GM12891 (cell line): ENCODE results near the gene BRS3.
A peak's percentile ranks its signal among the peaks of the same experiment; 100 is the strongest.

Experiments
- DNase-seq: peaks from one replicate; pipeline ENCODE4 v3.0.0; 2011; ENCODE audit warnings: low spot score; ENCODE audit not compliant: insufficient read length
- FAIRE-seq: peaks from 2 replicates; lab custom pipeline; 2011; peaks lifted over from hg19 to GRCh38; lab: Jason Lieb, UNC
- PAX5 ChIP-seq: IDR thresholded peaks from 2 replicates; pipeline ENCODE4 v1.6.1; 2011; ENCODE audit warnings: low read length, moderate library complexity, mild to moderate bottlenecking; ENCODE audit not compliant: insufficient read depth, severe bottlenecking
- POLR2A ChIP-seq: IDR thresholded peaks from 2 replicates; pipeline ENCODE4 v1.6.1; 2011; ENCODE audit warnings: low read depth, low read length, control low read depth
- POLR2AphosphoS5 ChIP-seq: IDR thresholded peaks from 2 replicates; pipeline ENCODE4 v1.6.1; 2011; ENCODE audit warnings: low read depth, low read length, control low read depth
- POU2F2 ChIP-seq: IDR thresholded peaks from 2 replicates; pipeline ENCODE4 v1.6.1; 2011; ENCODE audit warnings: low read depth, mild to moderate bottlenecking, control low read depth, low read length, moderate library complexity
- SPI1 ChIP-seq: IDR thresholded peaks from 2 replicates; pipeline ENCODE4 v1.6.1; 2011; ENCODE audit warnings: low read depth, low read length, control low read depth
- TAF1 ChIP-seq: IDR thresholded peaks from 2 replicates; pipeline ENCODE4 v1.6.1; 2011; ENCODE audit warnings: low read depth, low read length, control low read depth

BRS3 gene

DNA sequence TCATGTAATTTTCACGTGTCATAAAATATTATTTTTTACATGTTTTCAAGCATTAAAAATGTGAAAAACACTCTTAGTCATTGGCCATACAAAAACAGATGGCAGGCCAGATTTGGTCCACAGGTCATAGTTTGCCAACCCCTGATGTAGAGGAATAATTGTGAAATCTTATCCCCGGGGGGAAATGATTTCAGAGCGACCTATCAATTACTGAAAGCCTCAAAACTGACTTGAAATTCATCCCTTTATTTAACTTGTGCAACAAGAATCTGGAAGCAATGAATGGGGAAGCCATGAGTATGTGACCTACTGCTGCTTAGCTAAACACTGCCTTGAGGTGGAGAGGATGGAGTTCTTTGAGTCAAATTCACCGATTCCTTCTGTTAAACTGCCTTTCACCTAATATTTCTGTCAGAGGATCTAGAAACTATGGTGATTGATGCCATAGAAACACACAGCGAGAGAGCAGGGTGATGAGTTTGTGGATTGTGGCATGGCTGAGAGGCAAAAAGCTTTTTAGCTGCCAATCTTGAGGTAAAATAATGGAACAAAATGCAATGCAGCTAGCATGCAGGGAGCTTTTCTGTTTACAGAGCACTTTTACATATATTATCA is 30.3 kb upstream of the BRS3 start:
- FAIRE-seq (no peak), DNase-seq (no peak)
- TF ChIP-seq POU2F2 = no peak
- TF ChIP-seq POLR2A = no peak
- TF ChIP-seq TAF1 = no peak
- TF ChIP-seq POLR2AphosphoS5 = no peak
- TF ChIP-seq SPI1 = no peak

- FAIRE-seq (no peak), DNase-seq (no peak)
- no peak for TF ChIP-seq POLR2AphosphoS5
- TF ChIP-seq SPI1 = peak; percentile 40
Observed at GRCh38 chrX:136464589-136464988, 23.2 kb upstream of the BRS3 start.

- FAIRE-seq = no peak
- TF ChIP-seq TAF1 (no peak), SPI1 (no peak), POLR2AphosphoS5 (no peak), POLR2A (no peak), PAX5 (no peak), POU2F2 (no peak)
Observed at GRCh38 chrX:136467303-136467702, 20.4 kb upstream of the BRS3 start.

GRCh38 chrX:136468391-136469103 is 19.2 kb upstream of the BRS3 start:
- FAIRE-seq = no peak
- TF ChIP-seq TAF1 (no peak), POLR2AphosphoS5 (no peak), POLR2A (no peak)
- DNase-seq = no peak

More at GRCh38 chrX:136467303-136467702, 20.4 kb upstream of the BRS3 start:
- DNase-seq = no peak

- FAIRE-seq (no peak), DNase-seq (no peak)
Observed at GRCh38 chrX:136473663-136474062, 14.1 kb upstream of the BRS3 start.

GRCh38 chrX:136475236-136475635 is 12.5 kb upstream of the BRS3 start:
- FAIRE-seq = no peak
- TF ChIP-seq SPI1 (no peak), PAX5 (no peak), TAF1 (no peak), POU2F2 (no peak), POLR2A (no peak), POLR2AphosphoS5 (no peak)
- DNase-seq = no peak

More at GRCh38 chrX:136473663-136474062, 14.1 kb upstream of the BRS3 start:
- TF ChIP-seq POLR2AphosphoS5 (no peak), SPI1 (no peak)

DNA sequence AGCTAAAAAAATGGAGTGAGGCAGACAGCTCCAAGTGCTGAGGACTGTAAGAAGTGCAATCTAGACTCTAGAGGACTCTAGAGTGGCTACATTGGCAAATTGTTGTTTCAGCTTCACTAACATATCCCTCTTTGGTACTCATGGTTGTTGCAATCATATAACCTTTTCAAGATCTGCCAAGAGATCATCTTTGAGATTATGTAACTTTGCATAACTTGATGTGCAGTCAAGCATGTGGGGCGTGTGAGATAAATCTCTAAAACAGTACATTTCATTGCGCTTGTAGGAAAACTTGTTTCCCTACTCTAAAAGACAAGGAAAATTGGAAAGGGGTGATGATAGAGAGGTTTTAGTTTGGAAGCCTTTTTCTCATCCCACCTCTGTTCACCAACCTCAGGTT is 11.2 kb upstream of the BRS3 start:
- no peak for TF ChIP-seq PAX5
- TF ChIP-seq POLR2AphosphoS5 = no peak
- TF ChIP-seq POLR2A = no peak
- TF ChIP-seq TAF1 = no peak
- no peak for TF ChIP-seq POU2F2
- TF ChIP-seq SPI1 = no peak
- DNase-seq = no peak
- no peak for FAIRE-seq

GRCh38 chrX:136477026-136477425 is 10.7 kb upstream of the BRS3 start:
- FAIRE-seq (peak; percentile 55), DNase-seq (no peak)
- no peak for TF ChIP-seq POU2F2
- no peak for TF ChIP-seq TAF1
- no peak for TF ChIP-seq POLR2AphosphoS5
- no peak for TF ChIP-seq POLR2A
- no peak for TF ChIP-seq PAX5

GRCh38 chrX:136480383-136480782 is 7.4 kb upstream of the BRS3 start:
- FAIRE-seq (no peak), DNase-seq (no peak)
- TF ChIP-seq SPI1 = no peak
- TF ChIP-seq PAX5 = no peak
- TF ChIP-seq POLR2A = no peak
- TF ChIP-seq POLR2AphosphoS5 = no peak
- TF ChIP-seq POU2F2 = no peak
- no peak for TF ChIP-seq TAF1

DNA sequence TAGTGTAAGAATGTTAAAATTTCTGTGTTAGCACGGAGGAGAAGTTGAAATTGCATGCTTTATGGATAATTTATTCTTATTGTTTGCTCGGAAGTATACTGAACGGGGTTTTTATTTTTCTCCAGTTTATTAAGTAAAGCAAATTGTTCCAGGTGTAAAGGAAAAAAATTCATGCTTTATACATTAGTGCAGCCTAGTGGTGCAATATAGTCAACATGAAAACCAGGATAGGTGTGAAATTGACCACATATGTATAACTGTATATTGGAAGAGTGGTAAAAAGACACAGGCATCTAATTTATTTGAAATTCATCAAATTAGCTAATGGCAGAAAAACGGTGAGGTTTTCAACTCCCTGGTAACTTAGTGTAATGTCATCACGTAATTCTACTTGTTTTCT is 959 bp downstream of the BRS3 start:
- FAIRE-seq (no peak), DNase-seq (no peak)
- TF ChIP-seq POLR2AphosphoS5 (no peak), PAX5 (no peak), POU2F2 (no peak), POLR2A (no peak), TAF1 (no peak), SPI1 (no peak)
